ENCODE results near the gene CST11. TPM values are rescaled to one million over a fixed set of nuclear protein-coding genes. Genes with fewer than 3 reads are reported as not detected.

CST11 gene
- total and polyA plus RNA-seq, 10 of the 15 experiments (the other 5 are each of a cell fraction or from before 2014, with no cell fraction given): 0.33 TPM; not detected in 9

GRCh38 chr20:23420943-23421931 lies 31.4 kb downstream of the CST11 start, which contains the start of gene NAPB (continued):
- TF ChIP-seq HSF1 (IDR thresholded peaks at IDR 0.05; ENCODE audit: low read depth, low read length): no peak
- no peak for TF ChIP-seq CBFB (IDR thresholded peaks at IDR 0.05; ENCODE audit: low read depth)
- TF ChIP-seq YBX1 (IDR thresholded peaks at IDR 0.05): no peak
- TF ChIP-seq MTA2 (IDR thresholded peaks at IDR 0.05; ENCODE audit: low read depth): no peak
- peak; percentile 66; the same call in 1 of the 2 replicates for TF ChIP-seq SMARCA5 (IDR thresholded peaks at IDR 0.05)
- TF ChIP-seq SIN3A (IDR thresholded peaks at IDR 0.05; ENCODE audit: low read depth, low read length): no peak; the same call in 1 of the 2 replicates
- no peak for TF ChIP-seq ZNF592 (IDR thresholded peaks at IDR 0.05)
- TF ChIP-seq RCOR1 (conservative IDR thresholded peaks at IDR 0.05; ENCODE audit: low read depth, low read length): no peak
- TF ChIP-seq SUZ12 (IDR thresholded peaks at IDR 0.05; ENCODE audit: unreplicated experiment): no peak
- TF ChIP-seq NFIC (IDR thresholded peaks at IDR 0.05; ENCODE audit: low read depth, low read length): no peak
- TF ChIP-seq PML (IDR thresholded peaks at IDR 0.05; ENCODE audit: low read length): no peak
- TF ChIP-seq PAX8 (IDR thresholded peaks at IDR 0.05): no peak
- no peak for TF ChIP-seq FOXK2 (IDR thresholded peaks at IDR 0.05)
- TF ChIP-seq RFX5 (IDR thresholded peaks at IDR 0.05; ENCODE audit: low read depth, low read length): no peak
